T-helper 2 cell treated with Interferon-gamma antibody and Interleukin-4, amounts not matched to agents 100 ng/mL and 5 ng/mL, for 36 hours (primary cell): ENCODE results near the gene NUP37. TPM values are rescaled to one million over a fixed set of nuclear protein-coding genes. Genes with fewer than 3 reads are reported as not detected.
"Not testable (repeated sequence)": the region's sequence is repeated elsewhere in the genome, so short reads cannot be mapped to it uniquely, and the experiment has no call there.

ENCODE experiments used
- intact Hi-C: fragments of 100-400 bp; cut with micrococcal nuclease; formaldehyde crosslinking; loops from one replicate; pipeline ENCODE4 v1.15.1; 2023
- total RNA-seq: library from RNA; stranded (reverse); gene quantifications from 2 replicates; pipeline ENCODE4 v1.2.3, GENCODE V29; 2022

Gene NUP37
- total RNA-seq, 1 donor from 2014 or later, result 62.6 TPM

- intact Hi-C loops, result loop anchor here (10.0 kb wide), 1 partner anchor 391 kb away; the partner anchor contains the start of gene IGF1
Observed at GRCh38 chr12:102093319-102093718, 26.6 kb downstream of the NUP37 start.

- intact Hi-C loops, result not testable (repeated sequence)
Observed at GRCh38 chr12:102089228-102089835, 30.6 kb downstream of the NUP37 start.

- intact Hi-C loops, result no loop called here
Observed at GRCh38 chr12:102080842-102081241, 39.1 kb downstream of the NUP37 start.

- intact Hi-C loops, result not testable (repeated sequence)
Observed at GRCh38 chr12:102072092-102072491, 47.8 kb downstream of the NUP37 start.

GRCh38 chr12:102069707-102070106 lies 50.2 kb downstream of the NUP37 start:
- intact Hi-C loops, result loop anchor here (10.0 kb wide), 1 partner anchor 665 kb away; the partner anchor contains the start of gene ARL1

GRCh38 chr12:102067574-102068258 lies 52.2 kb downstream of the NUP37 start:
- intact Hi-C loops, result loop anchor here (10.0 kb wide), 1 partner anchor 663 kb away; the partner anchor contains the start of gene ARL1

- intact Hi-C loops, result loop anchor here (10.0 kb wide), 1 partner anchor 660 kb away; the partner anchor contains the start of gene ARL1
Observed at GRCh38 chr12:102064476-102064875, 55.4 kb downstream of the NUP37 start.

- intact Hi-C loops, result loop anchor here (2.0 to 10.0 kb wide), 2 partner anchors 232 to 658 kb away; partner anchors contain the start of genes ARL1 and GNPTAB
Observed at GRCh38 chr12:102063069-102063468, 56.8 kb downstream of the NUP37 start.

GRCh38 chr12:102062419-102062806 lies 57.5 kb downstream of the NUP37 start:
- intact Hi-C loops, result loop anchor here (1.0 to 10.0 kb wide), 4 partner anchors 58 to 658 kb away; partner anchors contain the start of genes ARL1, GNPTAB, NUP37 and PARPBP

- intact Hi-C loops, result loop anchor here (1.0 to 10.0 kb wide), 6 partner anchors 59 to 657 kb away; partner anchors contain the start of genes ARL1, DRAM1, GNPTAB and NUP37
Observed at GRCh38 chr12:102061560-102062418, 58.1 kb downstream of the NUP37 start, which contains the start of gene WASHC3. WASHC3 (minus strand) TSS chr12:102061991; CDS start chr12:102061962, 29 bp downstream.

GRCh38 chr12:102061096-102061559 lies 58.8 kb downstream of the NUP37 start:
- intact Hi-C loops, result loop anchor here (2.0 to 10.0 kb wide), 3 partner anchors 184 to 656 kb away; partner anchors contain the start of genes ARL1 and DRAM1

GRCh38 chr12:102059343-102059742 lies 60.6 kb downstream of the NUP37 start:
- intact Hi-C loops, result loop anchor here (1.0 to 5.0 kb wide), 4 partner anchors 10 to 777 kb away; partner anchors contain the start of gene UTP20

GRCh38 chr12:102054345-102054744 lies 65.6 kb downstream of the NUP37 start:
- intact Hi-C loops, result no loop called here

- intact Hi-C loops, result no loop called here
Observed at GRCh38 chr12:102053062-102053349, 66.9 kb downstream of the NUP37 start.

GRCh38 chr12:102052192-102053061 lies 67.5 kb downstream of the NUP37 start:
- intact Hi-C loops, result no loop called here

GRCh38 chr12:102051431-102051965 lies 68.4 kb downstream of the NUP37 start:
- intact Hi-C loops, result no loop called here

- intact Hi-C loops, result no loop called here
Observed at GRCh38 chr12:102050660-102051430, 69.1 kb downstream of the NUP37 start.

GRCh38 chr12:102043928-102044327 lies 76.0 kb downstream of the NUP37 start:
- intact Hi-C loops, result loop anchor here (1.0 kb wide), 1 partner anchor 15 kb away; no protein-coding TSS in a partner anchor
